ENCODE results near the gene ULK4. TPM values are rescaled to one million over a fixed set of nuclear protein-coding genes. Genes with fewer than 3 reads are reported as not detected.

Gene ULK4
- total RNA-seq, 4 donors from 2014 or later: 2.0 to 3.0 (median 2.3) TPM

- Histone ChIP-seq H3K27me3 (no peaks in the 10 kb centered on the region), H3K4me1 (no peaks in the 10 kb centered on the region), H3K9me3 (no peaks in the 10 kb centered on the region), H3K4me3 (no peak overlapping the region), H3K27ac (no peak overlapping the region), H3K36me3 (no peaks in the 10 kb centered on the region)
- TF ChIP-seq CTCF (IDR thresholded peaks at IDR 0.05 in 4 of 5, conservative IDR thresholded peaks at IDR 0.05 in 1 of 5) (no peak), POLR2A (IDR thresholded peaks at IDR 0.05) (no peak)
- DNase-seq (no peak), ATAC-seq (no peak)
- in situ Hi-C loops (cut with MboI; ENCODE audit: low sequenced_read_pairs in 4 of 4): no loop called here
- intact Hi-C loops (cut with DNase I; ENCODE audit: low total_unique reads): no loop called here
Observed at GRCh38 chr3:41808152-41808551, 153.8 kb downstream of the ULK4 start.

DNA sequence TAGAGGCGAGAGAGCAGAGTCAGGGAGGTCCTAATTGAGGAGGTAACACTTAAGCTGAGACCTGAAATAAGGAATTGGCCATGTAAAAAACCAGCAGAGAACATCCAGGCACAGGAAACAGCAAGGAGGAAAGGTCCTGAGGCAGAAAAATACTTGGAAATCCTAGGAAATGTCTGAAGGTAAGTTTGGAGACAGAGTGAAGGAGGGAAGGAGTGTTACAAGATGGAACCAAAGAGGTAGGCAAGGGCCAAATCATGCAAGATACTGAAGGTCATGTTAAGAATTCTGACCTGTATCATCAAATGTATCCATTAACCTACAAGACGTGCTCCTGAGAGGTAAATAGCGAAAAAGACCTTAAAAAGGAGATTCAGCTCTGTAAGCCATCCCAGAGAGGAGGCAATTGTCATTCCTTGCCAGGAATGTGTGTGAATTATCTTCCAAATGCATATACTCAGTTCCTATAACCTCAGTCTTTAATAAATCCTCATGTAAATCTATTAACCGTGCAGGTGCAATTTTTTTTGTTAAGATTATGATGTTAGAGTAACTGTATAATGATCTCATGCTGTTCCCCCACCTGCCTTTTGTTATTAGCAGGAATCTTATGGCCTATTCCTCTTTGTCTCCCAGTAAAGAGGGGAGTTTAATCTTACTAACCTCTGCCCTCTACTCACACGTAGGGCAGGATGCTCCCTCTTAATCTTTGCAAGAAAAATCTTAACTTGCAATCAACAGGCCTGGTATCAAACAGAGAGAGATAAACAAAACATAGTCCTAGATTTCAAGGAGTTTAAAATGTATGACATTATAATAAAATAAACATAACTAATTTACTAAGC, 166.9 kb downstream of the ULK4 start:
- TF ChIP-seq POLR2A (IDR thresholded peaks at IDR 0.05) (no peak), CTCF (IDR thresholded peaks at IDR 0.05 in 4 of 5, conservative IDR thresholded peaks at IDR 0.05 in 1 of 5) (no peak)
- no peak for DNase-seq
- H3K27me3 ChIP-seq: no peaks in the 10 kb centered on the region
- H3K36me3 ChIP-seq: no peaks in the 10 kb centered on the region
- H3K4me3 ChIP-seq: no peak overlapping the region
- ATAC-seq: no peak
- H3K4me1 ChIP-seq: no peaks in the 10 kb centered on the region
- H3K27ac ChIP-seq: no peak overlapping the region
- H3K9me3 ChIP-seq: no peaks in the 10 kb centered on the region
- intact Hi-C loops (cut with DNase I; ENCODE audit: low total_unique reads): no loop called here
- in situ Hi-C loops (cut with MboI; ENCODE audit: low sequenced_read_pairs in 4 of 4): no loop called here

DNA sequence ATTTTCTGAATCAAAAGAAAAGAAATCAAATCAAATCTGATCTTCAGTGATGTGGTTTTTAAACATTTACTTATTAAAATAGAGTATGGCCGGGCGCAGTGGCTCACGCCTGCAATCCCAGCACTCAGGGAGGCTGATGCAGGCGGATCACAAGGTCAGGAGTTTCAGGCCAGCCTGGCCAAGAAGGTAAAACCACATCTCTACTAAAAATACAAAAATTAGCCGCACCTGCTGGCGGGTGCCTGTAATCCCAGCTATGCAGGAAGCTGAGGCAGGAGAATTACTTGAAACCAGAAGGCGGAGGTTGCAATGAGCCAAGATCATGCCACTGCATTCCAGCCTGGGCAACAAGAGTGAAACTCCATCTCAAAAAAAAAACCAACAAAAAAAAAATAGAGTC, 169.1 kb downstream of the ULK4 start:
- H3K27ac ChIP-seq: no peak overlapping the region
- in situ Hi-C loops (cut with MboI; ENCODE audit: low sequenced_read_pairs in 4 of 4): no loop called here
- intact Hi-C loops (cut with DNase I; ENCODE audit: low total_unique reads): no loop called here

DNA sequence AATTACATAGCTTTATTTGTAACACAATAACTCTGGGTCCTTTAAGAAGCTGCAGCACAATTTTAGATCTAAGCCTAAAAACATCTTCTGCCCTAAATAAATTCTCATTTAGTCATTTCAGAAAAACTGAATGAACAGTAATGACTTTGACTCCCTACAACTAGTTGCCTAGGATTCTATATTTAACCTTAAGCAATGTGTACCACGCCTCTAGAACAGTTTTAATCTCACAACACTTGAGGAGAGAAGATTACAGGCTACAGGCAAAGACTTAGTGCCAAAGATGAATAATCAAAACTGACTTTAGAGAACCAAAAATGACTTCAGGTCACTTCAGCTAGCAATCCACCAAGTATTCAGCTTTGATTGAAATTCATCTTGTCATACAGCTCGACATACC, 192.8 kb downstream of the ULK4 start:
- in situ Hi-C loops (cut with MboI; ENCODE audit: low sequenced_read_pairs in 4 of 4) (no loop called here), intact Hi-C loops (cut with DNase I; ENCODE audit: low total_unique reads) (no loop called here)
- H3K4me1 ChIP-seq: no peaks in the 10 kb centered on the region
- H3K4me3 ChIP-seq: no peak overlapping the region
- no peak for DNase-seq
- H3K27ac ChIP-seq: no peak overlapping the region
- no peaks in the 10 kb centered on the region for H3K9me3 ChIP-seq
- ATAC-seq: no peak
- no peaks in the 10 kb centered on the region for H3K36me3 ChIP-seq
- no peaks in the 10 kb centered on the region for H3K27me3 ChIP-seq
- TF ChIP-seq POLR2A (IDR thresholded peaks at IDR 0.05) (no peak), CTCF (IDR thresholded peaks at IDR 0.05 in 4 of 5, conservative IDR thresholded peaks at IDR 0.05 in 1 of 5) (no peak)

More for the DNA sequence above, 169.1 kb downstream of the ULK4 start:
- H3K4me3 ChIP-seq: no peak overlapping the region
- no peaks in the 10 kb centered on the region for H3K9me3 ChIP-seq
- ATAC-seq (no peak), DNase-seq (no peak)
- H3K27me3 ChIP-seq: no peaks in the 10 kb centered on the region
- H3K36me3 ChIP-seq: no peaks in the 10 kb centered on the region
- TF ChIP-seq CTCF (IDR thresholded peaks at IDR 0.05 in 4 of 5, conservative IDR thresholded peaks at IDR 0.05 in 1 of 5): no peak
- TF ChIP-seq POLR2A (IDR thresholded peaks at IDR 0.05): no peak
- H3K4me1 ChIP-seq: no peaks in the 10 kb centered on the region

Data from gastrocnemius medialis (tissue), 4 donors.